HEK293 (cell line): ENCODE results near the gene ZNF593OS.
A peak's percentile ranks its signal among the peaks of the same experiment; 100 is the strongest.

Experiments used
- ATF2 ChIP-seq: fragments of 450-650 bp; formaldehyde crosslinking; IDR thresholded peaks from 2 replicates; pipeline ENCODE4 v1.5.1; 2016; ENCODE audit warnings: missing biosample characterization, missing genetic modification characterization, low read depth
- HIC1 ChIP-seq: fragments of 450-650 bp; formaldehyde crosslinking; IDR thresholded peaks from 2 replicates; pipeline ENCODE4 v1.5.1; 2016; ENCODE audit warnings: missing biosample characterization, missing genetic modification characterization
- KLF10 ChIP-seq: fragments of 450-650 bp; IDR thresholded peaks from 2 replicates; pipeline ENCODE4 v1.5.1; 2018; ENCODE audit warnings: missing biosample characterization, mild to moderate bottlenecking, missing genetic modification characterization
- KLF16 ChIP-seq: fragments of 450-650 bp; formaldehyde crosslinking; IDR thresholded peaks from 2 replicates; pipeline ENCODE4 v1.5.1; 2017; ENCODE audit warnings: missing biosample characterization, missing genetic modification characterization
- PRDM6 ChIP-seq: fragments of 450-650 bp; formaldehyde crosslinking; IDR thresholded peaks from 2 replicates; pipeline ENCODE4 v1.5.1; 2017; ENCODE audit warnings: missing biosample characterization, missing genetic modification characterization
- SCRT2 ChIP-seq: fragments of 450-650 bp; formaldehyde crosslinking; IDR thresholded peaks from 2 replicates; pipeline ENCODE4 v1.5.1; 2016; ENCODE audit warnings: missing biosample characterization, missing genetic modification characterization
- TRIM28 ChIP-seq: IDR thresholded peaks from 2 replicates; pipeline ENCODE4 v1.6.1; 2011; ENCODE audit warnings: low read length, control low read depth, borderline replicate concordance
- TSHZ1 ChIP-seq: fragments of 450-650 bp; formaldehyde crosslinking; IDR thresholded peaks from 2 replicates; pipeline ENCODE4 v1.5.1; 2016; ENCODE audit warnings: missing biosample characterization, missing genetic modification characterization, borderline replicate concordance
- ZBTB11 ChIP-seq: fragments of 450-650 bp; formaldehyde crosslinking; conservative IDR thresholded peaks from 2 replicates; pipeline ENCODE4 v1.5.1; 2016; ENCODE audit warnings: low read depth, missing biosample characterization, missing genetic modification characterization
- ZBTB44 ChIP-seq: fragments of 450-650 bp; IDR thresholded peaks from 2 replicates; pipeline ENCODE4 v1.5.1; 2018; ENCODE audit warnings: missing biosample characterization, mild to moderate bottlenecking, missing genetic modification characterization
- ZBTB8A ChIP-seq: fragments of 450-650 bp; formaldehyde crosslinking; IDR thresholded peaks from 2 replicates; pipeline ENCODE4 v1.5.1; 2016; ENCODE audit warnings: missing biosample characterization, missing genetic modification characterization
- ZFP41 ChIP-seq: fragments of 450-650 bp; formaldehyde crosslinking; IDR thresholded peaks from 2 replicates; pipeline ENCODE4 v1.5.1; 2016; ENCODE audit warnings: missing biosample characterization, missing genetic modification characterization, borderline replicate concordance
- ZNF169 ChIP-seq: fragments of 450-650 bp; formaldehyde crosslinking; IDR thresholded peaks from 2 replicates; pipeline ENCODE4 v1.5.1; 2016; ENCODE audit warnings: missing biosample characterization, missing genetic modification characterization
- ZNF280D ChIP-seq: fragments of 450-650 bp; formaldehyde crosslinking; IDR thresholded peaks from 2 replicates; pipeline ENCODE4 v1.5.1; 2016; ENCODE audit warnings: missing biosample characterization, missing genetic modification characterization
- ZNF571 ChIP-seq: fragments of 450-650 bp; formaldehyde crosslinking; IDR thresholded peaks from 2 replicates; pipeline ENCODE4 v1.5.0; 2017; ENCODE audit warnings: missing biosample characterization, missing genetic modification characterization
- ZNF596 ChIP-seq: fragments of 450-650 bp; IDR thresholded peaks from 2 replicates; pipeline ENCODE4 v1.5.0; 2018; ENCODE audit warnings: missing biosample characterization, mild to moderate bottlenecking, missing genetic modification characterization, moderate library complexity
- ZNF658 ChIP-seq: fragments of 450-650 bp; formaldehyde crosslinking; IDR thresholded peaks from 2 replicates; pipeline ENCODE4; 2016; ENCODE audit warnings: missing biosample characterization, missing genetic modification characterization
- ZNF843 ChIP-seq: fragments of 450-650 bp; formaldehyde crosslinking; IDR thresholded peaks from 2 replicates; pipeline ENCODE4 v1.5.1; 2016; ENCODE audit warnings: missing biosample characterization, missing genetic modification characterization
- ZXDB ChIP-seq: fragments of 450-650 bp; formaldehyde crosslinking; IDR thresholded peaks from 2 replicates; pipeline ENCODE4 v1.5.1; 2016; ENCODE audit warnings: missing biosample characterization, missing genetic modification characterization

Gene ZNF593OS

GRCh38 chr1:26169669-26170471 lies 1.8 kb downstream of the ZNF593OS start, which contains the start of gene ZNF593 (continued):
- TF ChIP-seq ZBTB11 (peak; percentile 91), TSHZ1 (tag by site-specific recombination) (peak; percentile 84), ZBTB8A (tag by site-specific recombination) (peak; percentile 99), ATF2 (tag by site-specific recombination) (peak; percentile 100), KLF16 (tag by site-specific recombination) (peak; percentile 92), ZXDB (peak; percentile 92), ZFP41 (tag by site-specific recombination) (no peak), ZNF169 (tag by site-specific recombination) (peak; percentile 59; the same call in 1 of the 2 replicates), ZNF596 (tag by site-specific recombination) (no peak), ZNF571 (tag by site-specific recombination) (no peak), ZBTB44 (tag by site-specific recombination) (peak; percentile 26; the same call in 1 of the 2 replicates), TRIM28 (no peak), KLF10 (tag by site-specific recombination) (peak; percentile 82), ZNF658 (peak; percentile 24; the same call in 1 of the 2 replicates), ZNF843 (peak; percentile 66), PRDM6 (no peak; the same call in 1 of the 2 replicates), HIC1 (peak; percentile 99), SCRT2 (peak; percentile 46; the same call in 1 of the 2 replicates), ZNF280D (tag by site-specific recombination) (0 out of 2 replicates have a peak, but pooled peaks have one; percentile 41)
